Mononuclear cell (primary cell): ENCODE data around the gene PCIF1. TPM values are rescaled to one million over a fixed set of nuclear protein-coding genes. Genes with fewer than 3 reads are reported as not detected.
"Not testable (repeated sequence)": the region's sequence is repeated elsewhere in the genome, so short reads cannot be mapped to it uniquely, and the experiment has no call there.

Source experiments
- H3K27me3 ChIP-seq: 2 replicates; pipeline ENCODE4 v1.6.0; 2011; ENCODE audit warnings: low read length, control low read depth; ENCODE audit not compliant: insufficient read depth
- H3K4me1 ChIP-seq: 2 replicates; pipeline ENCODE4 v1.5.1; 2011; ENCODE audit warnings: mild to moderate bottlenecking, low read length, control low read depth; ENCODE audit not compliant: insufficient read depth
- H3K4me3 ChIP-seq: 2 replicates; pipeline ENCODE4 v1.5.1; 2011; ENCODE audit warnings: mild to moderate bottlenecking, low read length, moderate library complexity
- H3K9me3 ChIP-seq: 2 replicates; pipeline ENCODE4 v1.5.1; 2011; ENCODE audit warnings: low read depth, mild to moderate bottlenecking, control low read depth, low read length
- total RNA-seq: library from RNA; depleted of rRNA; stranded (reverse); fragments of >200 nt; gene quantifications from one replicate; pipeline ENCODE4 v1.2.3, GENCODE V29; 2012

The PCIF1 gene
- total RNA-seq, 1 donor, result 48.0 TPM

DNA sequence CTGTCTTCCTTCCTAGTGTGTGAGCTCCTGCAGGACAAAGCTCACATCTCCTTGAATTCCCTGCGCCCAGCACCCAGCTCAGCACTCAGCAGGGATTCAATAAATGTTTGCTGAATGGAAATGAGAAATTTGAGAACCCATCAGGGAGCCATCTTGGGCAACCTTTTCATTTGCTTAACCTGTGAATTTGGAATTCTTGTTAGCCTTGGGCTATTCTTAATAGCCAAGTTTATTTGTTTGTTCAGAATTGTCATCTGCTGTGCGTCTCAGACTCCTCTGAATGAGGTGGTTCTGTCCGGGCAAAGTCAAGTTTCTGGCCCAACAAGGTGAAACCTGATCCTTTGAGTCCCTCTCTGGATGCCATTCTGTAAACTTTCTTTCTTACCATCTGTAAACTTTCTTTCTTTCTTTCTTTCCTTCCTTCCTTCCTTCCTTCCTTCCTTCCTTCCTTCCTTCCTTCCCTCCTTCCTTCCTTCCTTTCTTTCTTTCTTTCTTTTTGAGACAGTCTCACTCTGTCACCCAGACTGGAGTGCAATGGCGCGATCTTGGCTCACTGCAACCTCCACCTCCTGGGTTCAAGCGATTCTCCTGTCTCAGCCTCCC lies 61.1 kb downstream of the PCIF1 start:
- H3K9me3 ChIP-seq, H3K4me3 ChIP-seq, H3K27me3 ChIP-seq: not testable (repeated sequence)
- H3K4me1 ChIP-seq, result peaks cover 65% of the 10 kb centered on the region

DNA sequence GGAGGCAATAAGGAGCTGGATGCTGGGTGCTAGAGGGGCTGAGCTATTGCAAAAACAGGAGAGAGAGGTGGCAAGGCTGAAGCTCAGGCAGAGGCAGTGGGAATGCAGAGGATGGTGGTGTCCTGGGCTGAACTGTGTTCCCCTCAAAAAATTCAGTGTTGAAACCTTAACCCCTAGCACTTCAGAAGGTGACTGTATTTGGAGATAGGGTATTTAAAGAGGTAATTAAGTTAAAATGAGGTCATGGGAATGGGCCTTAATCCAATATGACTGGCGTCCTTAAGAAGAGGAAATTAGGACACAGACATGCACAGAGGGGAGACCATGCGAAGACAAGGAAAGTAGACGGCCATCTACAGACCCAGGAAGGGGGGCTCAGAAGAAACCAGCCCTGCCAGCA lies 62.7 kb downstream of the PCIF1 start:
- Histone ChIP-seq H3K4me3 (no peak overlapping the region), H3K27me3 (no peaks in the 10 kb centered on the region), H3K9me3 (no peaks in the 10 kb centered on the region), H3K4me1 (peaks cover 71% of the 10 kb centered on the region)

Other genes starting within 250 kb of the PCIF1 start
- gene WFDC13, start 232.6 kb upstream of the PCIF1 start, total RNA-seq, result not detected
- not detected for gene WFDC10B, start 229.7 kb upstream of the PCIF1 start, total RNA-seq
- not detected for gene SPINT4, start 212.3 kb upstream of the PCIF1 start, total RNA-seq
- gene WFDC3, start 142.8 kb upstream of the PCIF1 start, total RNA-seq, result not detected
- 4.4 TPM for gene DNTTIP1, start 142.7 kb upstream of the PCIF1 start, total RNA-seq
- 1.6 TPM for gene UBE2C, start 122.0 kb upstream of the PCIF1 start, total RNA-seq
- 0.73 TPM for gene TNNC2, start 107.4 kb upstream of the PCIF1 start, total RNA-seq
- gene SNX21, start 100.9 kb upstream of the PCIF1 start, total RNA-seq, result 5.7 TPM
- 13.9 TPM for gene ACOT8, start 77.3 kb upstream of the PCIF1 start, total RNA-seq
- 0.63 TPM for gene ZSWIM3, start 77.1 kb upstream of the PCIF1 start, total RNA-seq
- 10.1 TPM for gene ZSWIM1, start 53.5 kb upstream of the PCIF1 start, total RNA-seq
- 0.52 TPM for gene SPATA25, start 47.1 kb upstream of the PCIF1 start, total RNA-seq
- 1.9 TPM for gene NEURL2, start 43.5 kb upstream of the PCIF1 start, total RNA-seq
- gene CTSA, start 43.3 kb upstream of the PCIF1 start, total RNA-seq, result 111 TPM
- gene PLTP, start 22.5 kb upstream of the PCIF1 start, total RNA-seq, result 1.4 TPM
- gene ZNF335, start 37.5 kb downstream of the PCIF1 start, total RNA-seq, result 49.4 TPM
- 3.0 TPM for gene MMP9, start 74.2 kb downstream of the PCIF1 start, total RNA-seq
- 0.10 TPM for gene SLC12A5, start 94.5 kb downstream of the PCIF1 start, total RNA-seq
- gene NCOA5, start 155.3 kb downstream of the PCIF1 start, total RNA-seq, result 15.6 TPM
- gene CD40, start 183.6 kb downstream of the PCIF1 start, total RNA-seq, result 10.2 TPM